H1 (cell line): ENCODE results near the gene PLEKHG3. TPM values are rescaled to one million over a fixed set of nuclear protein-coding genes. Genes with fewer than 3 reads are reported as not detected.

Source experiments
- ASH2L ChIP-seq: fragments of 200-600, 300-600 bp; sonication (generic); IDR thresholded peaks from one replicate; pipeline ENCODE4 v1.7.1; 2017; ENCODE audit warnings: low read length
- CHD1 ChIP-seq: IDR thresholded peaks from 2 replicates; pipeline ENCODE4 v1.6.1; 2012; ENCODE audit warnings: low read depth, low read length, improper control_type of control experiment
- GABPA ChIP-seq: IDR thresholded peaks from 2 replicates; pipeline ENCODE4 v1.6.1; 2011; ENCODE audit warnings: mild to moderate bottlenecking, low read length, moderate library complexity, borderline replicate concordance; ENCODE audit not compliant: insufficient read depth
- JUN ChIP-seq: IDR thresholded peaks from 2 replicates; pipeline ENCODE4 v1.6.1; 2011; ENCODE audit warnings: low read depth, mild to moderate bottlenecking, improper control_type of control experiment, low read length
- POLR2AphosphoS5 ChIP-seq: IDR thresholded peaks from 2 replicates; pipeline ENCODE4 v1.6.1; 2011; ENCODE audit warnings: low read depth, low read length
- POU5F1 ChIP-seq: IDR thresholded peaks from 2 replicates; pipeline ENCODE4 v1.6.1; 2011; ENCODE audit warnings: low read depth, mild to moderate bottlenecking, low read length, moderate library complexity
- SP2 ChIP-seq: IDR thresholded peaks from 2 replicates; pipeline ENCODE4 v1.6.1; 2012; ENCODE audit warnings: mild to moderate bottlenecking, low read length, inconsistent platforms
- SRF ChIP-seq: IDR thresholded peaks from 2 replicates; pipeline ENCODE4 v1.6.1; 2011; ENCODE audit warnings: mild to moderate bottlenecking, low read depth, low read length, moderate library complexity
- USF2 ChIP-seq: IDR thresholded peaks from 2 replicates; pipeline ENCODE4 v1.6.1; 2011; ENCODE audit warnings: low read length, improper control_type of control experiment
- polyA plus RNA-seq, 7 experiments: library from polyadenylated mRNA; depleted of rRNA in 3 of 7; stranded (reverse) in 5 of 7; unstranded in 2 of 7; fragments of >200 nt in 5 of 7; fragments of 200-250 nt in 2 of 7; gene quantifications; 1 replicate in 5 of 7; 2 replicates in 1 of 7; 4 replicates in 1 of 7; pipeline versions ENCODE4 v1.2.1 to v1.2.3, GENCODE V29; 2011 to 2013; ENCODE audit warnings: missing spikeins in 2 of 7, mixed read lengths in 2 of 7
- total RNA-seq: library from RNA; stranded (reverse); fragmentation: NEBNext Ultra II Directional; extraction: Animal tissue kit (Norgen Biotek cat#: 25700); gene quantifications from 2 replicates; pipeline ENCODE4 v1.2.1, GENCODE V29; 2021
- TF ChIP-seq, protein P1 (sequence below): fragments of 300-600 bp; sonication (generic); IDR thresholded peaks from 2 replicates; pipeline ENCODE4 v1.7.1; 2012; ENCODE audit warnings: low read length, moderate library complexity, mild to moderate bottlenecking, inconsistent platforms; ENCODE audit not compliant: insufficient replicate concordance

Gene PLEKHG3
- total and polyA plus RNA-seq, 2 of the 8 experiments (the other 6 are each of a cell fraction or from before 2014, with no cell fraction given), result 43.4 to 90.6 TPM

- TF ChIP-seq, protein P1, sequence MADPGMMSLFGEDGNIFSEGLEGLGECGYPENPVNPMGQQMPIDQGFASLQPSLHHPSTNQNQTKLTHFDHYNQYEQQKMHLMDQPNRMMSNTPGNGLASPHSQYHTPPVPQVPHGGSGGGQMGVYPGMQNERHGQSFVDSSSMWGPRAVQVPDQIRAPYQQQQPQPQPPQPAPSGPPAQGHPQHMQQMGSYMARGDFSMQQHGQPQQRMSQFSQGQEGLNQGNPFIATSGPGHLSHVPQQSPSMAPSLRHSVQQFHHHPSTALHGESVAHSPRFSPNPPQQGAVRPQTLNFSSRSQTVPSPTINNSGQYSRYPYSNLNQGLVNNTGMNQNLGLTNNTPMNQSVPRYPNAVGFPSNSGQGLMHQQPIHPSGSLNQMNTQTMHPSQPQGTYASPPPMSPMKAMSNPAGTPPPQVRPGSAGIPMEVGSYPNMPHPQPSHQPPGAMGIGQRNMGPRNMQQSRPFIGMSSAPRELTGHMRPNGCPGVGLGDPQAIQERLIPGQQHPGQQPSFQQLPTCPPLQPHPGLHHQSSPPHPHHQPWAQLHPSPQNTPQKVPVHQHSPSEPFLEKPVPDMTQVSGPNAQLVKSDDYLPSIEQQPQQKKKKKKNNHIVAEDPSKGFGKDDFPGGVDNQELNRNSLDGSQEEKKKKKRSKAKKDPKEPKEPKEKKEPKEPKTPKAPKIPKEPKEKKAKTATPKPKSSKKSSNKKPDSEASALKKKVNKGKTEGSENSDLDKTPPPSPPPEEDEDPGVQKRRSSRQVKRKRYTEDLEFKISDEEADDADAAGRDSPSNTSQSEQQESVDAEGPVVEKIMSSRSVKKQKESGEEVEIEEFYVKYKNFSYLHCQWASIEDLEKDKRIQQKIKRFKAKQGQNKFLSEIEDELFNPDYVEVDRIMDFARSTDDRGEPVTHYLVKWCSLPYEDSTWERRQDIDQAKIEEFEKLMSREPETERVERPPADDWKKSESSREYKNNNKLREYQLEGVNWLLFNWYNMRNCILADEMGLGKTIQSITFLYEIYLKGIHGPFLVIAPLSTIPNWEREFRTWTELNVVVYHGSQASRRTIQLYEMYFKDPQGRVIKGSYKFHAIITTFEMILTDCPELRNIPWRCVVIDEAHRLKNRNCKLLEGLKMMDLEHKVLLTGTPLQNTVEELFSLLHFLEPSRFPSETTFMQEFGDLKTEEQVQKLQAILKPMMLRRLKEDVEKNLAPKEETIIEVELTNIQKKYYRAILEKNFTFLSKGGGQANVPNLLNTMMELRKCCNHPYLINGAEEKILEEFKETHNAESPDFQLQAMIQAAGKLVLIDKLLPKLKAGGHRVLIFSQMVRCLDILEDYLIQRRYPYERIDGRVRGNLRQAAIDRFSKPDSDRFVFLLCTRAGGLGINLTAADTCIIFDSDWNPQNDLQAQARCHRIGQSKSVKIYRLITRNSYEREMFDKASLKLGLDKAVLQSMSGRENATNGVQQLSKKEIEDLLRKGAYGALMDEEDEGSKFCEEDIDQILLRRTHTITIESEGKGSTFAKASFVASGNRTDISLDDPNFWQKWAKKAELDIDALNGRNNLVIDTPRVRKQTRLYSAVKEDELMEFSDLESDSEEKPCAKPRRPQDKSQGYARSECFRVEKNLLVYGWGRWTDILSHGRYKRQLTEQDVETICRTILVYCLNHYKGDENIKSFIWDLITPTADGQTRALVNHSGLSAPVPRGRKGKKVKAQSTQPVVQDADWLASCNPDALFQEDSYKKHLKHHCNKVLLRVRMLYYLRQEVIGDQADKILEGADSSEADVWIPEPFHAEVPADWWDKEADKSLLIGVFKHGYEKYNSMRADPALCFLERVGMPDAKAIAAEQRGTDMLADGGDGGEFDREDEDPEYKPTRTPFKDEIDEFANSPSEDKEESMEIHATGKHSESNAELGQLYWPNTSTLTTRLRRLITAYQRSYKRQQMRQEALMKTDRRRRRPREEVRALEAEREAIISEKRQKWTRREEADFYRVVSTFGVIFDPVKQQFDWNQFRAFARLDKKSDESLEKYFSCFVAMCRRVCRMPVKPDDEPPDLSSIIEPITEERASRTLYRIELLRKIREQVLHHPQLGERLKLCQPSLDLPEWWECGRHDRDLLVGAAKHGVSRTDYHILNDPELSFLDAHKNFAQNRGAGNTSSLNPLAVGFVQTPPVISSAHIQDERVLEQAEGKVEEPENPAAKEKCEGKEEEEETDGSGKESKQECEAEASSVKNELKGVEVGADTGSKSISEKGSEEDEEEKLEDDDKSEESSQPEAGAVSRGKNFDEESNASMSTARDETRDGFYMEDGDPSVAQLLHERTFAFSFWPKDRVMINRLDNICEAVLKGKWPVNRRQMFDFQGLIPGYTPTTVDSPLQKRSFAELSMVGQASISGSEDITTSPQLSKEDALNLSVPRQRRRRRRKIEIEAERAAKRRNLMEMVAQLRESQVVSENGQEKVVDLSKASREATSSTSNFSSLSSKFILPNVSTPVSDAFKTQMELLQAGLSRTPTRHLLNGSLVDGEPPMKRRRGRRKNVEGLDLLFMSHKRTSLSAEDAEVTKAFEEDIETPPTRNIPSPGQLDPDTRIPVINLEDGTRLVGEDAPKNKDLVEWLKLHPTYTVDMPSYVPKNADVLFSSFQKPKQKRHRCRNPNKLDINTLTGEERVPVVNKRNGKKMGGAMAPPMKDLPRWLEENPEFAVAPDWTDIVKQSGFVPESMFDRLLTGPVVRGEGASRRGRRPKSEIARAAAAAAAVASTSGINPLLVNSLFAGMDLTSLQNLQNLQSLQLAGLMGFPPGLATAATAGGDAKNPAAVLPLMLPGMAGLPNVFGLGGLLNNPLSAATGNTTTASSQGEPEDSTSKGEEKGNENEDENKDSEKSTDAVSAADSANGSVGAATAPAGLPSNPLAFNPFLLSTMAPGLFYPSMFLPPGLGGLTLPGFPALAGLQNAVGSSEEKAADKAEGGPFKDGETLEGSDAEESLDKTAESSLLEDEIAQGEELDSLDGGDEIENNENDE, result no peak
- TF ChIP-seq USF2 (no peak), CHD1 (no peak), SP2 (no peak), GABPA (no peak), JUN (no peak), POU5F1 (no peak), POLR2AphosphoS5 (no peak), ASH2L (no peak), SRF (no peak)
Measured at GRCh38 chr14:64767215-64767964, 63.2 kb downstream of the PLEKHG3 start (continued).
